Activated CD4-positive, alpha-beta T cell treated with anti-CD3 and anti-CD28 coated beads, Interleukin-2, amount 50 U/mL, for 48 hours (primary cell): ENCODE data around the gene RIN1.
"Not testable (repeated sequence)": the region's sequence is repeated elsewhere in the genome, so short reads cannot be mapped to it uniquely, and the experiment has no call there.

Source experiments
- DNase-seq, 2 experiments: peaks; one replicate each; pipeline ENCODE4 v3.0.0-alpha.2; 2020

The RIN1 gene

DNA sequence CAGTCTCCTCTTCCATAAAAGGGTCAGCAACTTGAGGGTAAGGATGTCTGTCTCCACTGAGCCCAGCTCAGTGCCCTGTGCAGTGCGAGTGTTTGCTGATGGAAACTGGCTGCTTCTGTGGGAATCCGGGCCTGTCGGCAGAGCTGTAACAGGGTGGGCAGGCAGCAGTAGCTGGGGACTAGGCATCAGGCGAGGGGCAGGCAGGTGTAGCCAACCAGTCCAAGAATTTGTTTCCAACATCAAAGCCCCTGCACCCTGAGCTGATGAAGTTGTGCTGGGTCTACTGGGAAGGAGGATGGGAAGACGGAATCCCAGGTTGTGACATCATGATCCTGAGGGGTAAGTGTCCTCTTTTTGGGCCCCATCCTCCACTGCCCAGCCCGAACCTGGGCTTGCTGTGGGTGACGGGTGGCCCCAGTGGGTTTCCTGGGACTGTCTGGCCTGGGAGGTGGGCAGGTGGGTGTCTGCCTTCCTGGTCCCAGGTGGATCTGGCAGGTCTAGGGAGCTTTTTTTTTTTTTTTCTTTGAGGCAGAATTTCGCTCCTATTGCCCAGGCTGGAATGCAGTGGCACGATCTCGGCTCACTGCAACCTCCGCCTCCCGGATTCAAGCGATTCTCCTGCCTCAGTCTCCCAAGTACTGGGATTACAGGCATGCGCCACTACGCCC lies 24.3 kb upstream of the RIN1 start:
- no peak for DNase-seq

DNA sequence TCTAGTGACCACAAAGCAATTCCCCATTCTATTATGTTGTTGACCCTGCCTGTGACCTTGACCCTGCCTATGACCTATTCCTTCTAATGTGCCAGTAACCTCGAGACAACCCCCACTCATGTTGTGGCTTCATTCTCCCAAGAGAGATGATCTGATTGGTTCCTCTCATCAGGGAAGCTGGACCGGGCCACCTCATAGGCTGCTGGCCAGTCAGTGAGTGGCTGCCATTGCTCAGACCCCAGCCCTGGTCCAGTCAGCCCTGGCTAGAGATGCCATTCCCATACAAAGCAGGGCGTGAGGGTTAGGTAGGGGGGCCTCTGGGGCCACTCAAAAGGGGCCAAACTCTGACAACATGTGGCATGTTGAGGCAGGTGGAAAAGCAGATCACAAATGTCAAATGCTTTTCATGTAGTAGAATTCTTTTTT lies 23.4 kb upstream of the RIN1 start:
- no peak for DNase-seq

GRCh38 chr11:66350560-66351235 lies 14.5 kb upstream of the RIN1 start:
- DNase-seq, result not testable (repeated sequence)

DNA sequence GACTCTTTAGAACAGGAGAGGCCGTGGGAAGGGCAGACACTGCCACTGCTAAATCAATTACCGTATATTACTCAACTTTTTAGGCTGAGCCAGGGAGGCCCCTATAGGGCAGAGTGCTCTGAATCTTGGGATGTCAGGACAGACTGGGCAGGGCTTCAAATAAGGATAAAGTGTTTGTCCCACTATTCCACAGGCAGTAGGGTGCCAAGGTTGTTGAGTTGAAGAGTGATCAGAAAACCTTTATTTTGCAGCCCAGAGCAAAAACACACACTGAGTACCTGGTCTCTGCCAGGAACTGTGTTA lies 12.8 kb upstream of the RIN1 start:
- DNase-seq, result no peak

DNA sequence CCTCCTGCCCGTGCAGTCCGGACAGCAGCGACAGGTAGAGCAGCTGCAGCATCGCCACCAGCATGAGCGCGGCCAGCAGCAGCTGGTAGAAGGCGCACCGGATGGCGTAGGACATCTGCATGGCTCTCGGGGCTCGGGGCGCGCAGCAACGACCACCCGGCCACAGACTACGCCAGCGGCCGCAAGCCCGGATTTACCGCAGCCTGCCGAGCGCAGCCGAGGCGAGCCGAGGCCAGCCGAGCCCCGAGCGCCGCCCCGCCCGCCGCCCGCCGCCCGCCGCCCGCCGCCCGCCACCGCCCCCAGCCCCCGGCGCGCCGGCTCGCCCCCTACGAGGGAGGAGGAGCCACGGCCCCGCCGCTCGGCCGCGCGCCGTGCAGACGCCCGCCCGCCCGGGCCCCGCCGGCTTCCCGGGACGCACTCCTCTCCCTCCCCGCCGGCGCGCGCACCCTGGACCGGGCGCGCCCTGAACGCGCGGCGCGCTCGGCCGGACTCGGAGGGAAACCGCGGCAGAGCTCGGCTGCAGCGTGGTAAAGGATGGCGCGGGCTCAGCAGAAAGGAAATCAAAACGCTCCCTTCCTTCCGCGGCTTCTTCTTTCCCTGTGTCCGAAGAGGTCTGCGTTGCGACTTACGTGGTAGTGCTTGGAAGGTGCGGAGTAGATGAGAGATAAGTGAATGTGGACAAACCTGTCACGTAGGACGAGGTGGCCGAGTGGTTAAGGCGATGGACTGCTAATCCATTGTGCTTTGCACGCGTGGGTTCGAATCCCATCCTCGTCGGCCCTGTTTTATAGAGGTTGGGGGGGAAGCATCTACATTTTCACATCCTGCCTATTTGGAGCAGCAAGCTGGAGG lies 11.4 kb upstream of the RIN1 start, which contains the start of gene B4GAT1:
B4GAT1 (minus strand) TSS at position 205 of the 852 bp plus-strand sequence; CDS start at position 121, 84 bp downstream.
- DNase-seq, result peak; percentile 90 to 92

DNA sequence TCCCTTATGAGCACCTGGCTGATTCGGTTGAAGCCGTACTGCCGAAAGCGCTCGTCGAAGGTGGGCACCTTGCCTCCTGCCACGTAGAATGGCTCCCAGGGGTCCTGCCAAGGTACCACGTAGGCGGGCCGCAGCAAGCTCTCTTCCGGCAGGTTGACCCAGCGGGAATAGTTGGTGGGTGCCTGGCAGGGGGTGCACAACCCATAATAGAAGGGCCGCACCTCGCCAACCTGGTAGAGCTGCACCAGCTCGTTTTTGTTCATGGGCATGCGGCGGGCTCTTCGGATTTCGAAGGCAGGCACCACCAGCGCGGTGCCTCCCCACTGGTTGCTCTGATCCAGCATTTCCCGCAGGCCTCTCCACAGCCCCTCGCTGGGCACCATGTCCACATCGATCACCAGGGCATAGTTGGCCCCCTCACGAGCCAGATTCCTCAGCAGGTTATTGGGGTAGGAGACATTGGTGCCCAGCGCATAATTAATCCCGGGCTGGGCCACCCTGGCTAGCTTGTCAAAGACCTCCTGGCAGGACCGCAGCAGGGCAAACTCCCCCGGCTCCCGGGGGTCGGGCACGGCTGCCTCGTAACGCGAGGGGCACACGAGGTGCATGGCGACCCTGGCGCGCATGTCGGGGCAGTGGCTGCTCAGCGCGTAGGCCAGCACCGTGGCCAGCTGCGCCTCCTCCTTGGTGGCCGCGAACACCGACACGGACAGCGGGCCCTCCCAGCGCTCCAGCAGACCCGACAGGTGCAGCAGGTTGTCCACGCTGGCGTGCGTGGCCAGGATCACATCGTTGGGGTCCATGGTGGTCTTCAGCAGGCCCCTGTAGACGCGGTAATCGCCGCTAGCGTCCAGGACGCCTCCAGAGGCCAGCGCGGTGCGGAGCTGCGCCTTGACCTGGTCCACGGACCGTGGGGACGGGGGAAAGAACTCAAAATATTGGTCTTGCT lies 10.5 kb upstream of the RIN1 start:
- DNase-seq, result no peak

GRCh38 chr11:66345316-66345649 lies 9.0 kb upstream of the RIN1 start:
- DNase-seq, result no peak

DNA sequence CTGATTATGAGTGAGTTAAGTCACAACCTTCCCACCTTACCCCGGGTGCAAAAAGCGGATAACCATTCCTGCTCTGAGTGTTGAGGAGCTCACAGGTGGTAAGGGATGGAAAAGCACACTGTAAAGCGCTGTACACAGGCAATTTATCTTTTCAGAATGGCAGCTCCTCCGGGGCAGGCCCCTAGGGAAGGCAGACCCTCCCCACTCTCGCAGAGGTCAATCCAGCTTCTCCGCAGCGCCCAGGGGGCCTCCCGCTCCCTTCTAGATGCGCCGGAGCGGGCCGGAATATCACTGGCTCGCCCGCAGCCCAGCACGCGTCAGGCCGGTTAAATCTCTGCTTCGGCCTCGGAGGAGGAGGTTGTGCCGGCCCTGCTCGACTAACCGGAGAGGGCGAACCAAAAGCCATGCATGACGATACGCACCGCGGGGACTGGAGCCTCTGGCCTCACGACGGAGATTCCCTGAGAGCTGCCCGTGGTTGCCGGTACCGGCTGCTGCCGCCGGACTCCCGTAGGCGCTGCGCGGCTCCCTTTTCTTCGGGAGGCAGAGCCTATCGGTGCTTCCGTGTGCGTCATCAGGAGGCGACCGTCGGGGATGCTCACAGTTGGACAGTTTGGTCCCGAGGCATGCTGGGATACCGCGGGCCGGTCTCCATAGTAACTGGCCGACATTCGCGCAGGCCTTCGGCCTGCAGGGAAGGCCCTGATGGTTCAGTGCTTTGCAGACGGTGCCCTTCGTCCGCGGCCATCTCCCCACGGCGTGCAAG lies 8.5 kb upstream of the RIN1 start, which contains the start of gene BRMS1:
BRMS1 (minus strand) TSS at position 555 of the 766 bp plus-strand sequence. CDS start 2,870 bp downstream, outside the sequence.
- DNase-seq, result peak; percentile 97 to 98

- DNase-seq, result no peak
Measured at GRCh38 chr11:66343176-66343575, 6.9 kb upstream of the RIN1 start.

DNA sequence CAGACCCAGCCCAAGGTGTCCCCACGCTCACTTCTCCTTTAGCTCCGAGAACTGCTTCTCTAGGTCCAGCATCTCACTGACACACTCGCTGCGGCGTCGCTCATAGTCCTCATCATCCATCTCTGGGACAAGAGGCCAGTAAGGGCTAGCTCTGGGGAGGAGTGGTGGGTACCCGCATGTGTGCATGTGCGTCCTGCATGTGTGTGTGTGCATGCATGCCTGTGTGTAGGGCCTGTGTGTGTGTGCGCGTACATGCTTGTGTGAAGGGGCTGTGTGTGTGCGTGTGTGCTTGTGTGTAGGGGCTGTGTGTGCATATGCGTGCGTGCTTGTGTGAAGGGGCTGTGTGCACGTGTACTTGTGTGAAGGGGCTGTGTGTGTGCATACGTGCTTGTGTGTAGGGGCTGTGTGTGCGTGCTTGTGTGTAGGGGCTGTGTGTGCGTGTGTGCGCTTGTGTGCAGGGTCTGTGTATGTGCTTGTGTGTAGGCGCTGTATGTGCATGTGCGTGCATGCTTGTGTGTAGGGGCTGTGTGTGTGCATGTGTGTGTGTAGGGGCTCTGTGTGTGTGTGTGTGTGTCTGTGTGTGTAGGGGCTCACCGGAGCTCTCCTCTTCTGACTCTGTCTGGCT lies 5.4 kb upstream of the RIN1 start:
- no peak for DNase-seq

GRCh38 chr11:66340596-66341501 lies 4.6 kb upstream of the RIN1 start:
- no peak for DNase-seq

GRCh38 chr11:66339686-66340483 lies 3.7 kb upstream of the RIN1 start:
- DNase-seq, result no peak

DNA sequence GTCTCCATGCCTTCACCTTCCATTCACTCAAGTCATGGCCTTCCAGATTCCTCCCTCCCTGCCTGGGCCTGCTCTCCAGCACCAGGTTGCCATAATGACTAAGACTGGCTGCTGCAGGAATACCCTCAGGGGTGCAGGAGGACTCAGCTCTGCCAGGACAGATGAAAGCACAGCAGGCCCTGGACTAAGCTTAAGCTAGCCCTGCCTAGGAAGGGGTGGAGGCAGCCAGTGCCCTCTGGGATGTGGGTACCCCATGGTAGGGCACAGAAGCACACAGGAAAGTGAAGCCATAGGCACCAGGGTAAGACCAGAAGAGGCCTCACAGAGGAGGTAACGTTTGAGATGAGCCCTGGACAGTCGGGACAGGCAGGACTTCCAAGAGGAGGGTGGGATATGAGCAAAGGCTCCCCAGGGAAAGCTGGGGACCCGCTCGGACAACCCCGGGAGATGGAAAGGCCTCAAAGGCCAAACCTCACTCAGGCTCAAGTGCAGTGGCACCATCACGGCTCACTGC lies 3.0 kb upstream of the RIN1 start:
- DNase-seq, result no peak

GRCh38 chr11:66338276-66339161 lies 2.3 kb upstream of the RIN1 start:
- no peak for DNase-seq

- no peak for DNase-seq
Measured at GRCh38 chr11:66337103-66337899, 1.1 kb upstream of the RIN1 start.

- DNase-seq, result no peak
Measured at GRCh38 chr11:66335531-66336233, 552 bp downstream of the RIN1 start.
